H9 (cell line): Measurements from ENCODE around the gene RASSF5. TPM values are rescaled to one million over a fixed set of nuclear protein-coding genes. Genes with fewer than 3 reads are reported as not detected.

Experiments
- DNase-seq: peaks from one replicate; pipeline ENCODE4 v3.0.0-alpha.2; 2017
- H2AFZ ChIP-seq: one replicate; pipeline ENCODE4 v1.6.1; 2013; ENCODE audit warnings: mild to moderate bottlenecking, low read length, control low read depth, moderate library complexity
- H2AK5ac ChIP-seq: 2 replicates; pipeline ENCODE4 v1.6.1; 2013; ENCODE audit warnings: low read length, control low read depth, mixed read lengths; ENCODE audit not compliant: insufficient read length
- H2BK120ac ChIP-seq: one replicate; pipeline ENCODE4 v1.6.1; 2013; ENCODE audit warnings: low read depth, mild to moderate bottlenecking, low read length, control low read depth, inconsistent platforms; ENCODE audit not compliant: poor library complexity, severe bottlenecking
- H2BK12ac ChIP-seq: 2 replicates; pipeline ENCODE4 v1.6.1; 2013; ENCODE audit warnings: low read length, control low read depth, mixed read lengths, low read depth; ENCODE audit not compliant: insufficient read length
- H2BK15ac ChIP-seq: 2 replicates; pipeline ENCODE4 v1.6.1; 2013; ENCODE audit warnings: low read depth, low read length, control low read depth
- H2BK20ac ChIP-seq: one replicate; pipeline ENCODE4 v1.6.1; 2013; ENCODE audit warnings: low read depth, mild to moderate bottlenecking, low read length, control low read depth, inconsistent platforms; ENCODE audit not compliant: poor library complexity, severe bottlenecking
- H2BK5ac ChIP-seq: 2 replicates; pipeline ENCODE4 v1.6.1; 2013; ENCODE audit warnings: low read length, control low read depth, mixed read lengths; ENCODE audit not compliant: insufficient read length
- H3K14ac ChIP-seq: 2 replicates; pipeline ENCODE4 v1.6.1; 2013; ENCODE audit warnings: low read length, control low read depth; ENCODE audit not compliant: insufficient read depth
- H3K18ac ChIP-seq: 2 replicates; pipeline ENCODE4 v1.6.1; 2013; ENCODE audit warnings: low read depth, mild to moderate bottlenecking, mixed read lengths, low read length, control low read depth; ENCODE audit not compliant: insufficient read length
- H3K23ac ChIP-seq: 2 replicates; pipeline ENCODE4 v1.6.1; 2013; ENCODE audit warnings: low read length, control low read depth, mixed read lengths, low read depth; ENCODE audit not compliant: insufficient read length
- H3K23me2 ChIP-seq: 2 replicates; pipeline ENCODE4 v1.6.1; 2013; ENCODE audit warnings: low read depth, mild to moderate bottlenecking, mixed read lengths, low read length, control low read depth; ENCODE audit not compliant: insufficient read length, poor library complexity, severe bottlenecking
- H3K27ac ChIP-seq: 2 replicates; pipeline ENCODE4 v1.5.1; 2013; ENCODE audit warnings: low read length, control low read depth, mixed read lengths, low read depth; ENCODE audit not compliant: insufficient read length
- H3K27me3 ChIP-seq: 2 replicates; pipeline ENCODE4 v1.6.1; 2013; ENCODE audit warnings: low read length, control low read depth, inconsistent platforms; ENCODE audit not compliant: insufficient read depth
- H3K4ac ChIP-seq: 2 replicates; pipeline ENCODE4 v1.6.1; 2013; ENCODE audit warnings: low read depth, mild to moderate bottlenecking, control low read depth, inconsistent platforms, low read length, moderate library complexity
- H3K4me1 ChIP-seq: 2 replicates; pipeline ENCODE4 v1.6.1; 2013; ENCODE audit warnings: low read length, control low read depth, inconsistent platforms; ENCODE audit not compliant: insufficient read depth
- H3K4me2 ChIP-seq: 2 replicates; pipeline ENCODE4 v1.6.1; 2013; ENCODE audit warnings: low read length, control low read depth, mixed read lengths; ENCODE audit not compliant: insufficient read length, insufficient read depth
- H3K56ac ChIP-seq: 2 replicates; pipeline ENCODE4 v1.6.1; 2013; ENCODE audit warnings: low read depth, mild to moderate bottlenecking, mixed read lengths, low read length, control low read depth; ENCODE audit not compliant: insufficient read length
- H3K79me1 ChIP-seq: 2 replicates; pipeline ENCODE4 v1.6.1; 2013; ENCODE audit warnings: low read depth, mild to moderate bottlenecking, moderate library complexity, low read length, control low read depth, inconsistent platforms; ENCODE audit not compliant: insufficient read depth, poor library complexity, severe bottlenecking
- H3K79me2 ChIP-seq: 2 replicates; pipeline ENCODE4 v1.6.1; 2013; ENCODE audit warnings: low read length, control low read depth, inconsistent platforms; ENCODE audit not compliant: insufficient read depth
- H3K9ac ChIP-seq: 2 replicates; pipeline ENCODE4 v1.6.1; 2013; ENCODE audit warnings: low read length, control low read depth, mixed read lengths; ENCODE audit not compliant: insufficient read length; ENCODE audit errors: extremely low read depth
- H3K9me3 ChIP-seq: one replicate; pipeline ENCODE4 v1.6.1; 2013; ENCODE audit warnings: low read depth, low read length, inconsistent platforms; ENCODE audit not compliant: control insufficient read depth
- H3T11ph ChIP-seq: one replicate; pipeline ENCODE4 v1.6.1; 2013; ENCODE audit warnings: mild to moderate bottlenecking, low read length, control low read depth, inconsistent platforms
- H4K20me1 ChIP-seq: one replicate; pipeline ENCODE4 v1.6.1; 2013; ENCODE audit not compliant: control insufficient read depth, insufficient read length, insufficient read depth
- H4K5ac ChIP-seq: 2 replicates; pipeline ENCODE4 v1.6.1; 2013; ENCODE audit warnings: low read depth, mild to moderate bottlenecking, mixed read lengths, low read length, control low read depth; ENCODE audit not compliant: insufficient read length
- H4K8ac ChIP-seq: replicated peaks from 2 replicates; pipeline ENCODE4 v1.6.1; 2013; ENCODE audit warnings: low read length, control low read depth, mixed read lengths, low read depth; ENCODE audit not compliant: insufficient read length
- H4K91ac ChIP-seq: 2 replicates; pipeline ENCODE4 v1.6.1; 2013; ENCODE audit warnings: low read depth, mild to moderate bottlenecking, moderate library complexity, mixed read lengths, low read length, control low read depth; ENCODE audit not compliant: insufficient read length
- H3K27ac Mint-ChIP-seq, 3 experiments: 2 replicates in 2 of 3; 3 replicates in 1 of 3; pipeline ENCODE4 v1.8.0; 2020 to 2021; ENCODE audit warnings: mixed read lengths in 3 of 3, mild to moderate bottlenecking in 1 of 3, moderate library complexity in 1 of 3
- H3K27me3 Mint-ChIP-seq: 2 replicates; pipeline ENCODE4 v1.8.0; 2021; ENCODE audit warnings: low read depth, mild to moderate bottlenecking, moderate library complexity, mixed read lengths
- H3K36me3 Mint-ChIP-seq, 3 experiments: 2 replicates in 2 of 3; 3 replicates in 1 of 3; pipeline ENCODE4 v1.8.0; 2020 to 2021; ENCODE audit warnings: low read depth in 3 of 3, mixed read lengths in 3 of 3; ENCODE audit not compliant: insufficient read depth in 1 of 3
- H3K4me1 Mint-ChIP-seq, 2 experiments: 2 replicates each; pipeline ENCODE4 v1.8.0; 2020; ENCODE audit warnings: mixed read lengths in 2 of 2
- H3K4me3 Mint-ChIP-seq, 2 experiments: 2 replicates in 1 of 2; 3 replicates in 1 of 2; pipeline ENCODE4 v1.8.0; 2020 to 2021; ENCODE audit warnings: mild to moderate bottlenecking in 2 of 2, mixed read lengths in 2 of 2, moderate library complexity in 1 of 2
- H3K9me3 Mint-ChIP-seq, 2 experiments: 2 replicates in 1 of 2; 3 replicates in 1 of 2; pipeline ENCODE4 v1.8.0; 2020; ENCODE audit warnings: mild to moderate bottlenecking in 2 of 2, mixed read lengths in 2 of 2, moderate library complexity in 1 of 2
- CTCF ChIP-seq: fragments of 200-600 bp; sonication (generic); conservative IDR thresholded peaks from 3 replicates; pipeline ENCODE4 v1.8.0; 2021; ENCODE audit warnings: antibody characterized with exemption, mild to moderate bottlenecking
- WGBS: extraction: QIAGEN DNeasy Blood & Tissue Kit; methylation state at CpG from one replicate; pipeline ENCODE4 v1.1.7; 2013; ENCODE audit warnings: missing lambda C conversion rate, low lambda C conversion rate, mixed read lengths; ENCODE audit not compliant: insufficient read length; ENCODE audit errors: extremely low coverage; 5-methylcytosine and 5-hydroxymethylcytosine counted together
- total RNA-seq: library from RNA; stranded (reverse); gene quantifications from 2 replicates; pipeline ENCODE4 v1.2.1, GENCODE V29; 2021

The RASSF5 gene
- total RNA-seq, 1 experiment from 2014 or later: 0.50 TPM

DNA sequence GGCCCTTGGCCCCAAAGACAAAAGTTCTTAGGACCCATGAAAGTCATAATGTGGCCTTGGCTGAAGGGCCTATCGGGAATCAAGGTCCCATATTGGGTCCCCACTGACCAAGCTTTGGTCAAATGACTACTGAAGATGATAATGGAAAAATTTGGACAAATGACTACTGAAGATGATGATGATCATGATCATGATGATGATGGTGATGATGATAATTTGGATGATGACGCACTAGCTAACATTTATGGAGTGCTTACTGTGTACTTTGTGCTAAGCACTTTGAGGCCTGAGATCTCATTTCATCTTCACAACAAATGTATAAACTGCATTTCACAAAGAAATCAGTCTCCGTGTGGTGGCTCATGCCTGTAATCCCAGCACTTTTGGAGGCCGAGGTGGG is 65.5 kb downstream of the RASSF5 start:
- H3K14ac ChIP-seq: no peak overlapping the region
- peaks cover 2% of the 10 kb centered on the region; the same call in 1 of the 2 replicates for H3K4me1 ChIP-seq
- H3K27ac ChIP-seq: no peak overlapping the region
- Mint-ChIP-seq H3K4me1 (peaks cover 15 to 34% of the 10 kb centered on the region in 2 experiments), H3K36me3 (no peaks in the 10 kb centered on the region), H3K9me3 (no peaks in the 10 kb centered on the region), H3K27ac (no peak overlapping the region), H3K4me3 (no peak overlapping the region), H3K27me3 (peaks cover 6% of the 10 kb centered on the region)
- H3K79me1 ChIP-seq: no peaks in the 10 kb centered on the region
- no peak overlapping the region for H3K4ac ChIP-seq
- no peaks in the 10 kb centered on the region for H3K27me3 ChIP-seq
- H3K56ac ChIP-seq: no peak overlapping the region
- H3K79me2 ChIP-seq: no peaks in the 10 kb centered on the region
- no peak overlapping the region for H2AFZ ChIP-seq
- no peak overlapping the region for H2AK5ac ChIP-seq
- H2BK120ac ChIP-seq: no peak overlapping the region
- no peak overlapping the region for H4K91ac ChIP-seq
- no peak overlapping the region for H3K23ac ChIP-seq
- H3T11ph ChIP-seq: no peak overlapping the region
- H4K8ac ChIP-seq: no peak overlapping the region
- no peak overlapping the region for H2BK20ac ChIP-seq
- H3K4me2 ChIP-seq: no peak overlapping the region
- no peak overlapping the region for H2BK5ac ChIP-seq
- no peak overlapping the region for H3K18ac ChIP-seq
- WGBS: no CpG with 5 or more reads among the region's 4 CpGs
- no peak for DNase-seq
- no peaks in the 10 kb centered on the region for H3K9me3 ChIP-seq
- no peak overlapping the region for H3K9ac ChIP-seq
- H2BK12ac ChIP-seq: no peak overlapping the region
- H3K23me2 ChIP-seq: no peaks in the 10 kb centered on the region
- no peak overlapping the region for H2BK15ac ChIP-seq
- H4K20me1 ChIP-seq: no peaks in the 10 kb centered on the region
- H4K5ac ChIP-seq: no peak overlapping the region
- TF ChIP-seq CTCF: no peak
